ENCODE data around the gene CLPX.

GRCh38 chr15:65180167-65180566 is 5.0 kb downstream of the CLPX start:
- TF ChIP-seq CTCF (IDR thresholded peaks at IDR 0.05): no peak
- no peak for TF ChIP-seq POLR2A (IDR thresholded peaks at IDR 0.05)
- no peak for TF ChIP-seq POLR2AphosphoS5 (IDR thresholded peaks at IDR 0.05)

Data from transverse colon (tissue), 4 donors.